OCI-LY1 (cell line): ENCODE results near the gene NRCAM.
"Not testable (repeated sequence)": the region's sequence is repeated elsewhere in the genome, so short reads cannot be mapped to it uniquely, and the experiment has no call there.

Experiments used
- H2AFZ ChIP-seq: fragments of 200-600 bp; sonication (generic), shearing (Covaris generic); 2 replicates; pipeline ENCODE4 v1.6.0; 2014; ENCODE audit warnings: antibody characterized with exemption, mild to moderate bottlenecking, low read length
- H3F3A ChIP-seq: fragments of 200-600 bp; sonication (generic), shearing (Covaris generic); 2 replicates; pipeline ENCODE4 v1.6.0; 2014; ENCODE audit warnings: mild to moderate bottlenecking, antibody characterized with exemption, low read length, moderate library complexity; ENCODE audit not compliant: insufficient read depth
- H3K27ac ChIP-seq: fragments of 200-600 bp; sonication (generic); 2 replicates; pipeline ENCODE4 v1.5.1; 2014; ENCODE audit warnings: low read length, mixed run types, mild to moderate bottlenecking, low read depth; ENCODE audit not compliant: poor library complexity, severe bottlenecking
- H3K27me3 ChIP-seq: fragments of 200-600 bp; sonication (generic); 2 replicates; pipeline ENCODE4 v1.6.0; 2014; ENCODE audit warnings: antibody characterized with exemption, mild to moderate bottlenecking, low read length, moderate library complexity; ENCODE audit not compliant: insufficient read depth
- H3K36me3 ChIP-seq: fragments of 200-600 bp; sonication (generic); 2 replicates; pipeline ENCODE4 v1.6.1; 2014; ENCODE audit warnings: mild to moderate bottlenecking, antibody characterized with exemption, low read length, moderate library complexity, mixed read lengths; ENCODE audit not compliant: insufficient read depth
- H3K4me1 ChIP-seq: fragments of 200-600 bp; sonication (generic); 2 replicates; pipeline ENCODE4 v1.5.1; 2014; ENCODE audit warnings: mild to moderate bottlenecking, low read length, moderate library complexity; ENCODE audit not compliant: insufficient read depth, severe bottlenecking
- H3K4me2 ChIP-seq: fragments of 200-600 bp; sonication (generic), shearing (Covaris generic); 2 replicates; pipeline ENCODE4 v1.6.1; 2014; ENCODE audit warnings: low read length
- H3K4me3 ChIP-seq: fragments of 200-600 bp; sonication (generic); 2 replicates; pipeline ENCODE4 v1.5.1; 2014; ENCODE audit warnings: low read length, low read depth, mild to moderate bottlenecking, mixed read lengths; ENCODE audit not compliant: poor library complexity, severe bottlenecking
- H3K79me2 ChIP-seq: fragments of 200-600 bp; shearing (Covaris generic); 2 replicates; pipeline ENCODE4 v1.6.1; 2016; ENCODE audit warnings: mixed run types, low read length, mixed read lengths; ENCODE audit not compliant: insufficient read depth
- H3K9ac ChIP-seq: fragments of 200-600 bp; sonication (generic), shearing (Covaris generic); 2 replicates; pipeline ENCODE4 v1.6.1; 2014; ENCODE audit warnings: mild to moderate bottlenecking, low read length, mixed read lengths
- H3K9me2 ChIP-seq: fragments of 200-600 bp; sonication (generic), shearing (Covaris generic); 2 replicates; pipeline ENCODE4 v1.6.1; 2014; ENCODE audit warnings: low read depth, mild to moderate bottlenecking, low read length, mixed read lengths
- H3K9me3 ChIP-seq: fragments of 200-600 bp; shearing (Covaris generic); 2 replicates; pipeline ENCODE4 v1.6.1; 2014; ENCODE audit warnings: low read length, mixed read lengths
- H4K20me1 ChIP-seq: fragments of 200-600 bp; sonication (generic), shearing (Covaris generic); 2 replicates; pipeline ENCODE4 v1.6.0; 2016; ENCODE audit warnings: mild to moderate bottlenecking, low read length; ENCODE audit not compliant: insufficient read depth
- CTCF ChIP-seq: fragments of 200-600 bp; sonication (generic), shearing (Covaris generic); IDR thresholded peaks from 2 replicates; pipeline ENCODE4 v1.5.1; 2017; ENCODE audit warnings: mild to moderate bottlenecking, antibody characterized with exemption, low read length, moderate library complexity, mixed read lengths
- EZH2 ChIP-seq: fragments of 200-600 bp; sonication (generic), shearing (Covaris generic); IDR thresholded peaks from 2 replicates; pipeline ENCODE4 v1.8.0; 2017; ENCODE audit warnings: borderline replicate concordance, mixed run types, mild to moderate bottlenecking, antibody characterized with exemption, low read length, moderate library complexity, mixed read lengths

The NRCAM gene

GRCh38 chr7:108280136-108280535, 176.1 kb downstream of the NRCAM start:
- H3K36me3 ChIP-seq = no peaks in the 10 kb centered on the region
- no peak overlapping the region for H3K4me2 ChIP-seq
- H3K9me3 ChIP-seq = no peaks in the 10 kb centered on the region
- no peak overlapping the region for H3K9ac ChIP-seq
- no peaks in the 10 kb centered on the region for H3K79me2 ChIP-seq
- no peak overlapping the region for H3K27ac ChIP-seq
- H3K4me1 ChIP-seq = no peaks in the 10 kb centered on the region
- no peak for TF ChIP-seq CTCF
- TF ChIP-seq EZH2 = no peak
- H3K27me3 ChIP-seq = no peaks in the 10 kb centered on the region
- H3K9me2 ChIP-seq = no peaks in the 10 kb centered on the region
- H2AFZ ChIP-seq = no peak overlapping the region
- H3K4me3 ChIP-seq = no peak overlapping the region
- no peaks in the 10 kb centered on the region for H4K20me1 ChIP-seq
- H3F3A ChIP-seq = no peaks in the 10 kb centered on the region

- no peaks in the 10 kb centered on the region for H3K9me3 ChIP-seq
- no peak overlapping the region for H2AFZ ChIP-seq
Measured at GRCh38 chr7:108278776-108279175, 177.5 kb downstream of the NRCAM start.

GRCh38 chr7:108278281-108278680, 178.0 kb downstream of the NRCAM start:
- Histone ChIP-seq H3K9me2 (no peaks in the 10 kb centered on the region), H3K27me3 (no peaks in the 10 kb centered on the region), H3K4me2 (no peak overlapping the region), H3K79me2 (no peaks in the 10 kb centered on the region), H3K27ac (no peak overlapping the region), H3K4me3 (no peak overlapping the region), H3F3A (no peaks in the 10 kb centered on the region), H3K4me1 (no peaks in the 10 kb centered on the region), H4K20me1 (no peaks in the 10 kb centered on the region), H3K9ac (no peak overlapping the region), H3K36me3 (no peaks in the 10 kb centered on the region), H3K9me3 (no peaks in the 10 kb centered on the region), H2AFZ (no peak overlapping the region)
- TF ChIP-seq EZH2 = no peak

More at GRCh38 chr7:108278776-108279175, 177.5 kb downstream of the NRCAM start:
- Histone ChIP-seq H3K4me2 (no peak overlapping the region), H3K27ac (no peak overlapping the region), H3K79me2 (no peaks in the 10 kb centered on the region), H3K4me1 (no peaks in the 10 kb centered on the region), H3K9ac (no peak overlapping the region), H3K27me3 (no peaks in the 10 kb centered on the region), H3K36me3 (no peaks in the 10 kb centered on the region), H3K4me3 (no peak overlapping the region), H4K20me1 (no peaks in the 10 kb centered on the region), H3F3A (no peaks in the 10 kb centered on the region), H3K9me2 (no peaks in the 10 kb centered on the region)
- no peak for TF ChIP-seq CTCF
- no peak for TF ChIP-seq EZH2

- H3K4me1 ChIP-seq, H3K9ac ChIP-seq, H4K20me1 ChIP-seq, H3K9me3 ChIP-seq, H3K79me2 ChIP-seq, H3F3A ChIP-seq, H3K4me3 ChIP-seq, H3K9me2 ChIP-seq, H3K36me3 ChIP-seq, H2AFZ ChIP-seq, H3K27ac ChIP-seq, H3K27me3 ChIP-seq, H3K4me2 ChIP-seq: not testable (repeated sequence)
Measured at GRCh38 chr7:108274447-108274846, 181.8 kb downstream of the NRCAM start.

GRCh38 chr7:108272891-108273290, 183.3 kb downstream of the NRCAM start:
- H3K4me1 ChIP-seq, H3F3A ChIP-seq, H3K9me3 ChIP-seq, H3K27ac ChIP-seq, H3K4me3 ChIP-seq, H3K27me3 ChIP-seq, H3K36me3 ChIP-seq, H3K9ac ChIP-seq, H3K4me2 ChIP-seq, H3K79me2 ChIP-seq, H4K20me1 ChIP-seq, H2AFZ ChIP-seq, H3K9me2 ChIP-seq: not testable (repeated sequence)
